Lung microvascular endothelial cell (primary cell): ENCODE results near the gene EXOC3L1. TPM values are rescaled to one million over a fixed set of nuclear protein-coding genes. Genes with fewer than 3 reads are reported as not detected.
A peak's percentile ranks its signal among the peaks of the same experiment; 100 is the strongest.

ENCODE experiments used
- DNase-seq, 2 donors: peaks; one replicate each; pipeline versions ENCODE4 v3.0.0 to v3.0.0-alpha.2; 2010; ENCODE audit warnings: low read depth in 2 of 2
- total RNA-seq: library from RNA; depleted of rRNA; stranded (reverse); fragments of >200 nt; gene quantifications from 2 replicates; pipeline ENCODE4 v1.2.1, GENCODE V29; 2014

EXOC3L1 gene
- total RNA-seq, 1 donor from 2014 or later, result 48.0 TPM

- peak in 1 of 2 donors; percentile 47 for DNase-seq
These were observed 39.7 kb downstream of the EXOC3L1 start for GRCh38 chr16:67150047-67150832.

DNA sequence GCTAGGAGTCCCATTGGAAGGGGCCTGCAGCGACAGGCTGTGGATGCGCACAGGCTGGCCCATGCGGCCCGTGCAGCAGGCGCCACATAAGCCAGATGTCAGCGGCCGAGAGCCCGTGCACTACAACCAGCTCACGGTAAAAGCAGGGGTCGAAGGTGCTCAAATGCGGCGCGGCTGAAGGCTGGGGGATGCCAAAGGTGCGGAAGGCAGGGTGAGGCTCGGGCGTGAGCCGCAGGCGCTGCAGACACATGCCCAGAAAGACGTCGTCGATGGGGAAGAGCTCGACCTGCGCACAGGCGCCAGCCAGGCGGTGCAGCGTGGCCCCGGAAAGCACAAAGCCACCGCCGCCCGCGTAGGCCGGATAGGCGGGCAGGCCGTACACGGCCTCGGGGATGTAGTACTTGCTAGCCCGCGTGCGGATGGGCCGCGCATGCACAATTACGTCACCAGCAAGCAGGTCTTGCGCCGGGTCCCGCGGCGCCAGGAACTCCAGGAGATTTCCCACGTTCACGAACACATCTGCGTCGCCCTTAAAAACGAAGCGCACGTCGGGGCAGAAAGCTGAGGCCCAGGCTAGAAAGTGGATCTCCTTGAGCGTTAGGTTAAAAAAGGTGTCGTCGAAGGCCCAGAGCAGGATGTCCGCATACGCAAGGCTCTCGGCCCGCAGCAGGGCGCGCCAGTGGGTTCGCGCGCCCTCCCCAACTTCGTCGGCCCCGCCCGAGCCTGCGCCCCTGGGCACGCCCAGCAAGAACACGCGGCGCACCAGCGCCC is 40.5 kb downstream of the EXOC3L1 start:
- DNase-seq, result no peak

DNA sequence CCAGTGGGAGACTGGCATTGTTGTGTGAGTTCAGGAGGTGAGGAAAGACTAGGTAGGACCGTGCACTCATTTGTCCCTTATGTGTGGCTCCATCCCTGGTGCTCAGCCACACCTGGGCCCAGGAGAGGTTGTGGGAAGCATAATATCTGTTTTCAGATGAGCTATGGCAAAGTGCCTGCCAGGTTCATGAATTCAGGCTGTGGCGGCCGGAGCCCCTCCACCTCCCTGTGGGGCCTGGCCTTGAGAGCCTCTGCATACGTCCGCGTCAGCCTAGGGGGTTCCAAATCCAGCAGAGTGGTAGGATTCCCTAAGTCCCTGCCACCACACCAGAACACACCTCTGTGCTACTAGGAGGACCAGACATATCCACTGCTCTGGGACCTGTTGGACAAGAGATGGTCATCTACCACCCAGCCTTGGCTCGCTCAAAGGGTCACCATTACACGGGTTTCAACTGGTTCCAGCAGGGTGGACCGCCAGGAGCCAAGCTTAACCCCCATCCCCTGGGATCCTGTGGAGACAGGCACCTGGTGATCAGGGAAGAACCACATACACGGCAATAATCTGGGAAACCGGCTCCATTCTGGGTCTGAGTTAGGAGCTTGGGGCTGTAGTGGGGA is 41.2 kb downstream of the EXOC3L1 start:
- DNase-seq, result no peak

DNA sequence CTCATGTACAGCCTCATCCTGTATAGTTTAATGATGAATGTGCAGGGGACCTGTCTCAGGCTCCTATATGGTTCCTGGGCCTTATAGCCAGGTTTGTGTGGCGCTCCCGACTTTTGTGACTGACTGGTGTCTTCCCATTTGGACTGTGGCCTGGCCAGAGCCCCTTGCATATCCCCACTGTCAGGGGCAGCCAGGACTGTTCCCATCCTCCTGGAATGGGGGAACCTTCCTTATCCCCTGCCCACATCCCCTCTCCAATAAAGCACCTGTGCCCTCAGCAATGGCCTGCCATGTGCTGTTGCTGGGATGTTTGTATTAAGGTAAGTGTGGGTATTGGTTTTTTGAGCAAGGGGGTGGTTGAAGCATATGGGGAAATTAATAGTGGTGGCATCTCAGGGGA is 41.7 kb downstream of the EXOC3L1 start:
- no peak for DNase-seq

GRCh38 chr16:67147437-67148140 is 42.3 kb downstream of the EXOC3L1 start:
- no peak for DNase-seq

GRCh38 chr16:67146523-67147357 is 43.2 kb downstream of the EXOC3L1 start:
- no peak for DNase-seq

DNA sequence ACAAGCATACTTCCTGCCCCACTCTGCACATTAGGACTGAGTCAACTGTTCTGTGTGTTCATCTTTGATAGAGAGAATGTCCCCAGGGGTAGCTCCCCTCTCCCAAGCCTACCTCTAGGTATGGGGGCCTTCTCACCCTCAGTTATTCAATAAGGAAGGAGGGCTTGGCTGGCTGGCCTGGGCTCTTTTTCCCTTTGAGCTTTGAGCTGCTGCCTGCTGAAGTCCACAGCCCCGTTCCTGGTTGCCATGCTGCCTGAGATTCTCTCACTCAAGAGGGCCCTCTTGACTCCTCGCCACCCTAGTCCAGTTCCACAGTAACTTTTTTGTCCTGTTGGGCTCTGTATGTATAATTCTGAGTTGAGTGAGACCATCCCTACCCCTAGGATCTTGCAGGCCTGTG is 44.2 kb downstream of the EXOC3L1 start:
- no peak for DNase-seq

- DNase-seq, result no peak
These were observed 45.0 kb downstream of the EXOC3L1 start for GRCh38 chr16:67144943-67145342.

DNA sequence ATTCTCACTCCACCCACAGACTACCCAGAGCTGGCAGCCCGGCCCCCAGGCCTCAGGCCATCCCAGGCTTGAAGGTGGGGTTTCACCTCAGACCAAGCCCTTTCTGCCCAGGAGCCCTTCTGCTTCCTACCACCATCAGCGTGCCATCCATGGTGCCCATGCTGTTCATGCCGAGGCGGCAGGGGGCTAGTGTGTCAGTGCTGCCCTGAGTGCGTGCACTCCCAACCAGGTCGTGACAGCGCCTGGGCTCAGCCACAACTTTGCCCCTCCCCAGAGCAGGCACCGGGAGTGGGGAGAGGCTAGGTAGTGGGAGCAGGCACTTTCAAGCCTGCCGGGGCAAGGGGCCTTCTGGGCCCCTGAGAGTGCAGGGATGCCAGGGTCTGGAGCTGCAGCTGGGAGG is 47.6 kb downstream of the EXOC3L1 start:
- DNase-seq, result no peak

GRCh38 chr16:67141391-67141790 is 48.5 kb downstream of the EXOC3L1 start:
- no peak for DNase-seq

DNA sequence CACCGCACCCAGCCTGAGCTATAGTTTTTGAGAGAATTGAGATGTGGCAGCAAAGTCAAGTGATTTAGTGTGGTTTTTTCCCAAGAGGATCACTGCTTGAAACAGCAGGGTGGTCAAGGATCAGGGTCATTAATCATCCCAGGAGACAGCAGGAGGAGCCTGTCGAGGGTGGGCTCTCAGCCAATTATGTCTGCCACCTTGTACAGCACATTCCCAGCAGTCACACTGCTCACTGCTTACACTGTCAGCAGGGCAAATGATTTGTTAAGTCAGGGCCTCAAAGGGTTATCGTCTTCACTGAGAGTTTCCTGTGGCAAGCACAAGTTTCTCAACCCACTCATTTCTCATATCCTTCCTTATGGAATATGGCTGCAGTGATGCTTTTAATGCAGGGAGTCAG is 52.3 kb downstream of the EXOC3L1 start:
- peak in 1 of 2 donors; percentile 76 for DNase-seq

Other genes with a start within 250 kb of the EXOC3L1 start
- under 0.01 TPM in 1 of 2 replicates, not detected in the other for gene CES3, start 228.9 kb downstream of the EXOC3L1 start, total RNA-seq
- 1.1 and 1.2 TPM in 2 replicates for gene CES4A, start 201.5 kb downstream of the EXOC3L1 start, total RNA-seq
- gene CBFB, start 161.0 kb downstream of the EXOC3L1 start, total RNA-seq, result 35.9 and 40.8 TPM in 2 replicates
- gene PHAF1, start 80.2 kb downstream of the EXOC3L1 start, total RNA-seq, result 7.2 and 12.7 TPM in 2 replicates
- gene B3GNT9, start 39.1 kb downstream of the EXOC3L1 start, total RNA-seq, result 3.5 and 6.3 TPM in 2 replicates
- 10.7 and 16.3 TPM in 2 replicates for gene TRADD, start 30.2 kb downstream of the EXOC3L1 start, total RNA-seq
- 4.1 and 5.6 TPM in 2 replicates for gene FBXL8, start 30.2 kb downstream of the EXOC3L1 start, total RNA-seq
- gene HSF4, start 25.4 kb downstream of the EXOC3L1 start, total RNA-seq, result 1.3 and 2.0 TPM in 2 replicates
- 4.8 and 5.6 TPM in 2 replicates for gene NOL3, start 19.6 kb downstream of the EXOC3L1 start, total RNA-seq
- 5.7 and 10.1 TPM in 2 replicates for gene MATCAP1, start 6.2 kb downstream of the EXOC3L1 start, total RNA-seq
- 44.2 and 60.3 TPM in 2 replicates for gene E2F4, start 2.0 kb upstream of the EXOC3L1 start, total RNA-seq
- 0.44 and 0.99 TPM in 2 replicates for gene ELMO3, start 9.0 kb upstream of the EXOC3L1 start, total RNA-seq
- gene TMEM208, start 37.0 kb upstream of the EXOC3L1 start, total RNA-seq, result 24.4 and 29.2 TPM in 2 replicates
- gene FHOD1, start 57.3 kb upstream of the EXOC3L1 start, total RNA-seq, result 12.0 and 23.4 TPM in 2 replicates
- 0.22 and 0.60 TPM in 2 replicates for gene SLC9A5, start 58.8 kb upstream of the EXOC3L1 start, total RNA-seq
- gene PLEKHG4, start 89.4 kb upstream of the EXOC3L1 start, total RNA-seq, result 5.8 and 10.2 TPM in 2 replicates
- not detected in 2 replicates for gene KCTD19, start 136.6 kb upstream of the EXOC3L1 start, total RNA-seq
- not detected in 2 replicates for gene LRRC36, start 136.7 kb upstream of the EXOC3L1 start, total RNA-seq
- gene TPPP3, start 203.4 kb upstream of the EXOC3L1 start, total RNA-seq, result 0.22 TPM in 1 of 2 replicates, not detected in the other
- 2.6 and 3.5 TPM in 2 replicates for gene ZDHHC1, start 226.3 kb upstream of the EXOC3L1 start, total RNA-seq
- not detected in 2 replicates for gene HSD11B2, start 241.0 kb upstream of the EXOC3L1 start, total RNA-seq